ENCODE data around the gene ACTA2. TPM values are rescaled to one million over a fixed set of nuclear protein-coding genes. Genes with fewer than 3 reads are reported as not detected.

The ACTA2 gene
- total RNA-seq, 1 experiment from 2014 or later = 2.4 TPM

- H3K27ac Mint-ChIP-seq = no peak overlapping the region
- H3K27me3 ChIP-seq (ENCODE audit: insufficient read depth, low read length) = no peaks in the 10 kb centered on the region
- H2BK120ac ChIP-seq (ENCODE audit: low read depth, low read length, poor library complexity, severe bottlenecking) = no peak overlapping the region
- H3K56ac ChIP-seq (ENCODE audit: insufficient read length, low read depth, low read length) = no peak overlapping the region
- H3K4ac ChIP-seq (ENCODE audit: low read depth, low read length) = no peak overlapping the region
- H2AFZ ChIP-seq (ENCODE audit: low read length) = no peak overlapping the region
- no peaks in the 10 kb centered on the region for H3K79me2 ChIP-seq (ENCODE audit: insufficient read depth, low read length)
- DNase-seq = no peak
- H3K18ac ChIP-seq (ENCODE audit: insufficient read length, low read depth, low read length) = no peak overlapping the region
- no peak overlapping the region for H3K9ac ChIP-seq (ENCODE audit: extremely low read depth, insufficient read length, low read length)
- no peaks in the 10 kb centered on the region for H3K4me1 ChIP-seq (ENCODE audit: insufficient read depth, low read length)
- no peaks in the 10 kb centered on the region for H4K20me1 ChIP-seq (ENCODE audit: control insufficient read depth, insufficient read depth, insufficient read length)
- no peak overlapping the region for H3K4me3 Mint-ChIP-seq
- H2AK5ac ChIP-seq (ENCODE audit: insufficient read length, low read length) = no peak overlapping the region
- no peak overlapping the region for H4K5ac ChIP-seq (ENCODE audit: insufficient read length, low read depth, low read length)
- H3K23me2 ChIP-seq (ENCODE audit: insufficient read length, low read depth, low read length, poor library complexity, severe bottlenecking) = no peaks in the 10 kb centered on the region
- H3K4me2 ChIP-seq (ENCODE audit: insufficient read depth, insufficient read length, low read length) = no peak overlapping the region
- no peak overlapping the region for H2BK12ac ChIP-seq (ENCODE audit: insufficient read length, low read depth, low read length)
- no peak overlapping the region for H3T11ph ChIP-seq (ENCODE audit: low read length)
- no peak overlapping the region for H2BK15ac ChIP-seq (ENCODE audit: low read depth, low read length)
- H3K27me3 Mint-ChIP-seq (ENCODE audit: low read depth) = no peaks in the 10 kb centered on the region
- no peak overlapping the region for H3K27ac ChIP-seq (ENCODE audit: insufficient read length, low read depth, low read length)
- no CpG with 5 or more reads among the region's 3 CpGs for WGBS (ENCODE audit: extremely low coverage, insufficient read length, low lambda C conversion rate)
- H4K8ac ChIP-seq (replicated peaks; ENCODE audit: insufficient read length, low read depth, low read length) = no peak overlapping the region
- H4K91ac ChIP-seq (ENCODE audit: insufficient read length, low read depth, low read length) = no peak overlapping the region
- H3K9me3 Mint-ChIP-seq = no peaks in the 10 kb centered on the region
- no peaks in the 10 kb centered on the region for H3K79me1 ChIP-seq (ENCODE audit: insufficient read depth, low read depth, low read length, poor library complexity, severe bottlenecking)
- H3K14ac ChIP-seq (ENCODE audit: insufficient read depth, low read length) = no peak overlapping the region
- peaks cover 0 to 9% of the 10 kb centered on the region in 2 experiments; a peak in 2 of 4 replicates for H3K4me1 Mint-ChIP-seq
- H2BK20ac ChIP-seq (ENCODE audit: low read depth, low read length, poor library complexity, severe bottlenecking) = no peak overlapping the region
- H2BK5ac ChIP-seq (ENCODE audit: insufficient read length, low read length) = no peak overlapping the region
- H3K23ac ChIP-seq (ENCODE audit: insufficient read length, low read depth, low read length) = no peak overlapping the region
- no peaks in the 10 kb centered on the region for H3K36me3 Mint-ChIP-seq (ENCODE audit: insufficient read depth in 1 of 3, low read depth in 3 of 3)
- TF ChIP-seq, protein P1, sequence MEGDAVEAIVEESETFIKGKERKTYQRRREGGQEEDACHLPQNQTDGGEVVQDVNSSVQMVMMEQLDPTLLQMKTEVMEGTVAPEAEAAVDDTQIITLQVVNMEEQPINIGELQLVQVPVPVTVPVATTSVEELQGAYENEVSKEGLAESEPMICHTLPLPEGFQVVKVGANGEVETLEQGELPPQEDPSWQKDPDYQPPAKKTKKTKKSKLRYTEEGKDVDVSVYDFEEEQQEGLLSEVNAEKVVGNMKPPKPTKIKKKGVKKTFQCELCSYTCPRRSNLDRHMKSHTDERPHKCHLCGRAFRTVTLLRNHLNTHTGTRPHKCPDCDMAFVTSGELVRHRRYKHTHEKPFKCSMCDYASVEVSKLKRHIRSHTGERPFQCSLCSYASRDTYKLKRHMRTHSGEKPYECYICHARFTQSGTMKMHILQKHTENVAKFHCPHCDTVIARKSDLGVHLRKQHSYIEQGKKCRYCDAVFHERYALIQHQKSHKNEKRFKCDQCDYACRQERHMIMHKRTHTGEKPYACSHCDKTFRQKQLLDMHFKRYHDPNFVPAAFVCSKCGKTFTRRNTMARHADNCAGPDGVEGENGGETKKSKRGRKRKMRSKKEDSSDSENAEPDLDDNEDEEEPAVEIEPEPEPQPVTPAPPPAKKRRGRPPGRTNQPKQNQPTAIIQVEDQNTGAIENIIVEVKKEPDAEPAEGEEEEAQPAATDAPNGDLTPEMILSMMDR (conservative IDR thresholded peaks at IDR 0.05) = no peak
- H3K9me3 ChIP-seq (ENCODE audit: control insufficient read depth, low read depth, low read length) = no peaks in the 10 kb centered on the region
These were observed 14.2 kb upstream of the ACTA2 start for GRCh38 chr10:88966797-88967196.
